ENCODE measurements around the gene MYOF.

DNA sequence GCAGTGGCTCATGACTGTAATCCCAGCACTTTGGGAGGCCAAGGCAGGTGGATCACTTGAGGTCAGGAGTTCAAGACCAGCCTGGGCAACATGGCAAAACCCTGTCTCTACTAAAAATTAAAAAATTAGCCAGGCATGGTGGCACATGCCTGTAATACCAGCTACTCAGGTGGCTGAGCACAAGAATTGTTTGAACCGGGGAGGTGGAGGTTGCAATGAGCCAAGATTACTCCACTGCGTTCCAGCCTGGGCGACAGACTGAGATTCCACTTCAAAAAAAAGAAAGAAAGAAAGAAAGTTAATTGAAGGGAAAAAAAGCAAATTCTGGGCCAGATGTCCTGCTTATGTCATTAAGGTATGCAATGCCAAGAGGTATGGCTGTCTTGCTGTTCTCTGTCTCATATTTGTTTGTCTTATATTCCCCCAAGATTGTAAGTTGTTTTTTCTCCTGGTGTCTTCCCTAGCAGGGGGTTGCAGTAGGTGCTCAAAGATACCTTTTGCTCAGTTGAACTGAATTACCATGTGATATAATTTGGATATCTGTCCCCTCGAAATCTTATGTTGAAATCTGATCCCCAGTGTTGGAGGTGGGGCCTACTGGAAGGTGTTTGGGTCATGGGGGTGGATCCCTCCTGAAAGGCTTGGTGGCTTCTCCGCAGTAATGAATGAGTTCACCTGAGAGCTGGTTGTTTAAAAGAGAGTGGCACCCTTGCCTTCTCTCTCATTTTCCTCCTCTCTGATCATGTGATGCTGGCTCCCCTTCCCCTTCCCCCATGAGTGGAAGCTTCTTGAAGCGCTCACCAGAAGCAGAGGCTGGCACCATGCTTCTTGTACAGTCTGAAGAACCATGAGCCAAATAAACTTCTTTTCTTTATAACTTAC lies 60.9 kb downstream of the MYOF start:
- TF ChIP-seq CTCF (IDR thresholded peaks at IDR 0.05): no peak
- TF ChIP-seq POLR2A (IDR thresholded peaks at IDR 0.05): no peak
- no peak for TF ChIP-seq POLR2AphosphoS5 (IDR thresholded peaks at IDR 0.05)

Measured in suprapubic skin (tissue), 4 donors.